Upper lobe of left lung (tissue), 6 donors: ENCODE measurements around the gene KLHL29. TPM values are rescaled to one million over a fixed set of nuclear protein-coding genes. Genes with fewer than 3 reads are reported as not detected.
A peak's percentile ranks its signal among the peaks of the same experiment; 100 is the strongest.

Experiments
- ATAC-seq, 2 donors: fragments of 200-7000 bp; cut with Tn5 transposase; one replicate each; pipeline ENCODE4 v1.9.1; 2022; ENCODE audit warnings: mild to moderate bottlenecking in 2 of 2, moderate library complexity in 2 of 2; ENCODE audit not compliant: low FRiP score in 2 of 2
- DNase-seq, 2 donors: peaks; one replicate each; pipeline ENCODE4 v3.0.0-alpha.2; 2019 to 2020
- H3K27ac ChIP-seq, 4 donors: fragments of 200-600 bp; sonication (generic); one replicate each; pipeline ENCODE4 v1.5.1; 2016 to 2019
- H3K27me3 ChIP-seq, 4 donors: fragments of 200-600 bp; sonication (generic); one replicate each; pipeline ENCODE4 v1.5.1; 2017 to 2019
- H3K36me3 ChIP-seq, 4 donors: fragments of 200-600 bp; sonication (generic); one replicate each; pipeline ENCODE4 v1.5.1; 2016 to 2019
- H3K4me1 ChIP-seq, 4 donors: fragments of 200-600 bp; sonication (generic); one replicate each; pipeline ENCODE4 v1.5.1; 2018 to 2019
- H3K4me3 ChIP-seq, 4 donors: fragments of 200-600 bp; sonication (generic); one replicate each; pipeline ENCODE4 v1.5.1; 2017 to 2019; ENCODE audit warnings: mild to moderate bottlenecking in 2 of 4, moderate library complexity in 1 of 4
- H3K9me3 ChIP-seq, 4 donors: fragments of 200-600 bp; sonication (generic); one replicate each; pipeline ENCODE4 v1.5.1; 2018 to 2019
- EP300 ChIP-seq, 4 donors: sonication (generic); formaldehyde crosslinking; IDR thresholded peaks; one replicate each; pipeline ENCODE4 v1.5.1; 2017; ENCODE audit warnings: antibody characterized with exemption in 4 of 4, control low read depth in 2 of 4
- POLR2A ChIP-seq, 4 donors: fragments of 450-650 bp; IDR thresholded peaks; one replicate each; pipeline ENCODE4 v1.5.1; 2016 to 2017; ENCODE audit warnings: antibody characterized with exemption in 4 of 4, mild to moderate bottlenecking in 2 of 4
- POLR2AphosphoS5 ChIP-seq, 2 donors: sonication (generic); formaldehyde crosslinking; IDR thresholded peaks; one replicate each; pipeline ENCODE4 v1.5.1; 2017; ENCODE audit warnings: antibody characterized with exemption in 2 of 2
- WGBS, 2 donors: methylation state at CpG; one replicate each; pipeline ENCODE4 v1.1.5; 2017 to 2018; 5-methylcytosine and 5-hydroxymethylcytosine counted together
- total RNA-seq, 6 donors: library from RNA; depleted of rRNA in 4 of 6; stranded (reverse); fragments of >200 nt in 4 of 6; gene quantifications; one replicate each; pipeline versions ENCODE4 v1.1.0 to v1.2.1, GENCODE V29; 2016 to 2021
- TF ChIP-seq, protein P1 (sequence below), 6 experiments: fragments of 450-650 bp in 4 of 6; fragments of 200-600 bp in 2 of 6; sonication (generic) in 2 of 6; IDR thresholded peaks; one replicate each; pipeline ENCODE4 v1.5.1; 2016 to 2019; ENCODE audit warnings: antibody characterized with exemption in 6 of 6
- donor health status: DM: no; HTN: no; CAD: no; lungs with moderate emphysema.
- donor health status: DM: no; HTN: yes; CAD: no; lungs with severe emphysema.

KLHL29 gene
- total RNA-seq, 6 donors from 2014 or later, result 8.6 to 34.4 (median 18.2) TPM

DNA sequence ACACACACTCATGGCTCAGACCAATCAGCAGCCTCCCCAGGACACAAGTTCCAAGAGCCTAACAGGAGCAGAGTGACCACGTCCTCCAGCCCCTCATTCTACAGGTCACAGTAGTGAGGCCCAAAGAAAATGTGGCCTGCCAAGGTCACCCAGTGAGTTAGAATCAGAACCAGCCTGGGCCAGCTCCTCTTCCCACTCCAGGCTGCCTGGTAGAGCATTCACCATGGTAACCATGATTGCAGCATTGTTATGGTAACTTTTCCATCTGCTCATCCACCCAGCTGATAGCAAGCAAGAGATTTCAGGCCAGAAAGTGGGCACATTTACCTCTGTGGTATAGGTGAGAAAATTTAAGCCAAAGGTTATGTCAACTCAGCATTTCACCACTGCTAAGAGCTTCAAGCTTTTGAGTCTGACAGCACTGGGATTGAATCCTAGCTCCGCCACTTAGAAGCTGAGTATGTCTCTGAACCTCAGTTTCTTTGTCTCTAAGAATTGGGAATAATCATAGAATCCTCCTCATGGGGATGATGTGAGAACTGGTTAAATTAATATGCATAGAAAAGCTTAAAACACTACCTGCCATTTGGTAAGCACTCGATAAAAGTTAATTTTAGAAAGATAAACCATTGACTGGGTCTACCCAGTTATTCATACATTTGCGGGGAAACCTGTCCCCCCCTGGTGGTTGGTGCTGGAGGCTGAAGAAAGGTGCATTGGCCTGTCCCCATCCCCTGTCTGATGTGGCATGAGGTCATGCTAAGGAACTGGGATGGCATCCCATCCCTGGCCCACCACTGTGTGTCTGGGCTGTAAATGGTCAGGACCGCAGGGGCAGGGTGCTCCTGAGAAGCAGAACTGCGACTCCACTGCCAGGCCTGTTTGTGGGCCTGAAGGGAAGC lies 181.5 kb downstream of the KLHL29 start:
- no peak overlapping the region for H3K4me3 ChIP-seq
- H3K27me3 ChIP-seq, result no peaks in the 10 kb centered on the region
- peak overlapping the region in 2 of 4 donors; percentile 69 to 80 for H3K27ac ChIP-seq
- peaks cover 0 to 3% (median 0%) of the 10 kb centered on the region in 4 donors for H3K36me3 ChIP-seq
- no peak for DNase-seq
- H3K9me3 ChIP-seq, result no peaks in the 10 kb centered on the region
- TF ChIP-seq, protein P1, sequence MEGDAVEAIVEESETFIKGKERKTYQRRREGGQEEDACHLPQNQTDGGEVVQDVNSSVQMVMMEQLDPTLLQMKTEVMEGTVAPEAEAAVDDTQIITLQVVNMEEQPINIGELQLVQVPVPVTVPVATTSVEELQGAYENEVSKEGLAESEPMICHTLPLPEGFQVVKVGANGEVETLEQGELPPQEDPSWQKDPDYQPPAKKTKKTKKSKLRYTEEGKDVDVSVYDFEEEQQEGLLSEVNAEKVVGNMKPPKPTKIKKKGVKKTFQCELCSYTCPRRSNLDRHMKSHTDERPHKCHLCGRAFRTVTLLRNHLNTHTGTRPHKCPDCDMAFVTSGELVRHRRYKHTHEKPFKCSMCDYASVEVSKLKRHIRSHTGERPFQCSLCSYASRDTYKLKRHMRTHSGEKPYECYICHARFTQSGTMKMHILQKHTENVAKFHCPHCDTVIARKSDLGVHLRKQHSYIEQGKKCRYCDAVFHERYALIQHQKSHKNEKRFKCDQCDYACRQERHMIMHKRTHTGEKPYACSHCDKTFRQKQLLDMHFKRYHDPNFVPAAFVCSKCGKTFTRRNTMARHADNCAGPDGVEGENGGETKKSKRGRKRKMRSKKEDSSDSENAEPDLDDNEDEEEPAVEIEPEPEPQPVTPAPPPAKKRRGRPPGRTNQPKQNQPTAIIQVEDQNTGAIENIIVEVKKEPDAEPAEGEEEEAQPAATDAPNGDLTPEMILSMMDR (IDR thresholded peaks at IDR 0.05), result peak in 2 of 6 experiments; percentile 7 to 9
- TF ChIP-seq POLR2A (IDR thresholded peaks at IDR 0.05) (no peak), EP300 (IDR thresholded peaks at IDR 0.05) (no peak), POLR2AphosphoS5 (IDR thresholded peaks at IDR 0.05) (no peak)
- ATAC-seq, result no peak
- 85 to 87% methylated on average over 5 to 6 of the region's 6 CpGs for WGBS, 2 donors
- peaks cover 6 to 29% (median 19%) of the 10 kb centered on the region in 4 donors for H3K4me1 ChIP-seq

DNA sequence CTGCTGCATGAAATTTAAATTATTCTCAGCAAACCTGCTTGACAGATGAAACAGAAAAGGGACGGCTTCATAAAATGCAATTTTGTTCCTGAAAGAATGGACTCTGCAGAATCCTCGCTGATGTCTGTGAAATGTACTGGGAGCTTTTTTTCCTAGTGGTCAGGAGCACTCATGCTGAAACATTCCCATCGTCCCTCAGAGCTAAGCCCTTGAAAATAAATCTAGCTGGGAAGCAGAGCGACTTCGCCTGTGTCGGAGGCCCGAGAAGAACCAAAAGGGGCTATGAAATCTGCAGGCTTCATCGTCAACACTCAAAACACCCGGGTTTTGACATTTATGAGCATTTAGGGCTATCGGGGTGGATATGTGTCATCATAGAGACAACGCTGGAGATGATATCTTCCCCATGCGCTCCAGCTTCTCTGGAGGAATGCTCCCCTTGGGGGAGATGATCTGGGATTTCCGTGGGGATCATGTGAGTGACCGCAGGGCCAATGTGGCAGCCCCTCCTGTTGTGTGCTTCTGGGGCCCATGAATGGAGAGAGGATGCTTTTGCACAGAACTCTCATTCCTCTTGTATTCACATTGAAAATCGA lies 182.3 kb downstream of the KLHL29 start:
- no peak overlapping the region for H3K27ac ChIP-seq
- DNase-seq (no peak), ATAC-seq (no peak)
- H3K36me3 ChIP-seq, result peaks cover 0 to 2% (median 0%) of the 10 kb centered on the region in 4 donors
- WGBS, 2 donors, result 88 to 95% methylated on average over 14 to 15 of the region's 15 CpGs
- no peak overlapping the region for H3K4me3 ChIP-seq
- peaks cover 6 to 29% (median 19%) of the 10 kb centered on the region in 4 donors for H3K4me1 ChIP-seq
- H3K9me3 ChIP-seq, result no peaks in the 10 kb centered on the region
- H3K27me3 ChIP-seq, result no peaks in the 10 kb centered on the region
- no peak for TF ChIP-seq POLR2AphosphoS5 (IDR thresholded peaks at IDR 0.05)
- no peak for TF ChIP-seq EP300 (IDR thresholded peaks at IDR 0.05)
- TF ChIP-seq POLR2A (IDR thresholded peaks at IDR 0.05), result no peak
- TF ChIP-seq, protein P1 (IDR thresholded peaks at IDR 0.05), result no peak

DNA sequence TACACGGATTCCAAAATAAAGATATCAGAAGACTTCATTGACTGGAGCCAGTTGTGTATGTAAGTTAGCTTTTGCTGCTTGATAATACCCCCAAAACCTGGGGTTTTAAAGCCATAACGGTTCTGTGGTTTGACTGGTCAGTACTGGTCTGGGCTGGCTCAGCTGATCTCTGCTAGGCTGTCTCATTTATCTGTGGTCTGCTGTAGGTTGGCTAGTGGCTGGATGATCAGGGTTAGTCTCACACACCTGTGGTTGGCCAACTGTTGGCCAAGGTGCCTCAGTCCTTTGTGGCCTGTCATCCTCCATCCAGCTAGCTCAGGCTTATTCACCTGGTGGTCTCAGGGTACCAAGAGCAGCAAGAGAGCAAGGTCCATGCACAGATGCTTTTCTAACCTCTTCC lies 183.2 kb downstream of the KLHL29 start:
- Histone ChIP-seq H3K27me3 (no peaks in the 10 kb centered on the region), H3K4me3 (no peak overlapping the region), H3K9me3 (no peaks in the 10 kb centered on the region), H3K4me1 (peaks cover 6 to 27% (median 16%) of the 10 kb centered on the region in 4 donors), H3K27ac (peak overlapping the region in 1 of 4 donors; percentile 3), H3K36me3 (no peaks in the 10 kb centered on the region)
- no peak for TF ChIP-seq POLR2A (IDR thresholded peaks at IDR 0.05)
- TF ChIP-seq EP300 (IDR thresholded peaks at IDR 0.05), result no peak
- no peak for ATAC-seq
- 80 to 92% methylated on average over 2 of the region's 2 CpGs for WGBS, 2 donors
- no peak for DNase-seq

DNA sequence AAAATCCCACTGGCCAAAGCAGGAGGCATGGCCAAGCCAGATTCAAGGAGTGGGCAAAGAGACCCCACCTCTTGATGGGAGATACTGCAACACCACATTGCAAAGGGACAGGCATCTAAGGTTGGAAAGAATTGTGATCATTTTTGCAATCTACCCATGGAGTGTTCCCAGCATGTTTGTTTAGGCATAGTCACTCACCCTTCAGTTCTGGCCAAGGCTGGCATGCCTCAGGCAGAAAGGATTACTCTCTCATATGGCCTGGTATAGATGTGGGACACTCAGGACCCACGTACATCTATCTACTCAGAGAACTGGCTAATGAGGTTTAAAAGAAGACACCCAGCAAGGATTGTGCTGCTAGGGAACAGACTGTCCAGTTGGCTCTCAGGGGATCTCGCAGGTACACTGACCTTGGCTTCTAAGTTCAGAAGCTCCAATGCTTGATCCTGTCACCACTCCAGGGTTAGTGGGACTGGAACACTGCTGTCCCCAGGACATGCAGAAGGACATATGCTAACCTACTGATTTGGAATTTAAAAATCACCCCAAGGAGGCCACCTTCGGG lies 183.7 kb downstream of the KLHL29 start:
- Histone ChIP-seq H3K4me1 (peaks cover 6 to 22% (median 12%) of the 10 kb centered on the region in 4 donors), H3K27me3 (no peaks in the 10 kb centered on the region), H3K9me3 (no peaks in the 10 kb centered on the region), H3K27ac (peak overlapping the region in 1 of 4 donors; percentile 5), H3K36me3 (no peaks in the 10 kb centered on the region), H3K4me3 (no peak overlapping the region)
- ATAC-seq (no peak), DNase-seq (peak in 1 of 2 donors; percentile 40)
- TF ChIP-seq EP300 (IDR thresholded peaks at IDR 0.05), result no peak
- TF ChIP-seq POLR2AphosphoS5 (IDR thresholded peaks at IDR 0.05), result no peak
- TF ChIP-seq, protein P1 (IDR thresholded peaks at IDR 0.05), result no peak
- no peak for TF ChIP-seq POLR2A (IDR thresholded peaks at IDR 0.05)
- 76 to 86% methylated on average over 1 to 3 of the region's 3 CpGs for WGBS, 2 donors

DNA sequence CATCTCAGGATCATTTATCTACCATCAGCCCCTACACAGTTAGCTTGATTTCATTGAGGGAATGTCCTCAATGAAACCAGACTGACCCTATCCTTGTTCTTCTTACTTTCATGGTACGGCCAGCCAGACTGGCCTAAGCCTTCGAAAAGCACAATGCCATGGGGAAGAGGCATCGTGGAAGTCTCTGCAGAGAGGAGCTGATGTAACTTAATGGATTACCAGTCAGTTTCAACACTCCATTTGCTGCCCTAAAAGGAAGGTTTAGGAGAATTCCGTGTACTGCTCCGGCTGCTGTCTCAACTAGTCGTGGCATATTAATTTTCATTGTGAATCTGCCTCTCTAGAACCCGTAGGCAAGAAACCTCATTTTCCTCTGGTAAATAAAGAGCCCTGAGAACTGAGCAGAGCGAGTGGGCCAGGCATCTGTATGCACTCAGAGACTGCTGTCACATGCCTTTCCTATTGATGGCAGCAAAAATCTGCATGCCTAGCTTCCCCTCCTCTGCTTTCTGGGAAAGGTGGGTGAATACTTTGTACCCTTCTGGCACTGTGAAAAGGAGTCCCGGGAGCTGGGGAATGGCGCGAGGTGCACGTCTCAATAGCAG lies 184.9 kb downstream of the KLHL29 start:
- Histone ChIP-seq H3K27me3 (no peaks in the 10 kb centered on the region), H3K4me1 (peaks cover 4 to 18% (median 10%) of the 10 kb centered on the region in 4 donors), H3K27ac (no peak overlapping the region), H3K36me3 (no peaks in the 10 kb centered on the region), H3K9me3 (no peaks in the 10 kb centered on the region), H3K4me3 (no peak overlapping the region)
- ATAC-seq, result no peak
- DNase-seq, result no peak
- 86 to 90% methylated on average over 11 to 12 of the region's 12 CpGs for WGBS, 2 donors
- TF ChIP-seq EP300 (IDR thresholded peaks at IDR 0.05) (no peak), POLR2AphosphoS5 (IDR thresholded peaks at IDR 0.05) (no peak), POLR2A (IDR thresholded peaks at IDR 0.05) (no peak)
- TF ChIP-seq, protein P1 (IDR thresholded peaks at IDR 0.05), result no peak
